AG04450 (cell line): Measurements from ENCODE around the gene SLC44A2. TPM values are rescaled to one million over a fixed set of nuclear protein-coding genes. Genes with fewer than 3 reads are reported as not detected.

Experiments used
- CTCF ChIA-PET: fragments of 300-600, 350-600 bp; formaldehyde crosslinking; extraction: SDS; loops from one replicate; lab custom pipeline; 2022; ENCODE audit warnings: antibody characterized with exemption, inconsistent platforms; lab: Charles Lee
- POLR2A ChIA-PET: fragments of 350-600 bp; formaldehyde crosslinking; extraction: SDS; loops from one replicate; lab custom pipeline; 2021; ENCODE audit warnings: antibody characterized with exemption, inconsistent platforms; lab: Yijun Ruan, JAX
- DNase-seq: peaks from one replicate; pipeline ENCODE4 v3.0.0-alpha.2; 2011; ENCODE audit warnings: low read depth, low spot score
- H3K27ac ChIP-seq: one replicate; pipeline ENCODE4 v1.5.1; 2012; ENCODE audit warnings: low read depth, low read length, control low read depth
- H3K27me3 ChIP-seq: one replicate; pipeline ENCODE4 v1.6.0; 2012; ENCODE audit warnings: low read length; ENCODE audit not compliant: control insufficient read depth, insufficient read depth
- H3K4me3 ChIP-seq: 2 replicates; pipeline ENCODE4 v1.5.1; 2011; ENCODE audit warnings: mild to moderate bottlenecking, low read depth, low read length, control low read depth
- H3K9me3 ChIP-seq: 2 replicates; pipeline ENCODE4 v1.5.1; 2012; ENCODE audit warnings: low read length; ENCODE audit not compliant: control insufficient read depth, insufficient read depth
- polyA plus RNA-seq: library from polyadenylated mRNA; depleted of rRNA; stranded (reverse); fragments of >200 nt; gene quantifications from 2 replicates; pipeline ENCODE4 v1.2.3, GENCODE V29; 2011
- TF ChIP-seq, protein P1 (sequence below): IDR thresholded peaks from 2 replicates; pipeline ENCODE4 v1.5.1; 2011; ENCODE audit warnings: low read depth, low read length, control low read depth, inconsistent platforms

Gene SLC44A2
- polyA plus RNA-seq, 1 experiment, result 80.5 TPM

DNA sequence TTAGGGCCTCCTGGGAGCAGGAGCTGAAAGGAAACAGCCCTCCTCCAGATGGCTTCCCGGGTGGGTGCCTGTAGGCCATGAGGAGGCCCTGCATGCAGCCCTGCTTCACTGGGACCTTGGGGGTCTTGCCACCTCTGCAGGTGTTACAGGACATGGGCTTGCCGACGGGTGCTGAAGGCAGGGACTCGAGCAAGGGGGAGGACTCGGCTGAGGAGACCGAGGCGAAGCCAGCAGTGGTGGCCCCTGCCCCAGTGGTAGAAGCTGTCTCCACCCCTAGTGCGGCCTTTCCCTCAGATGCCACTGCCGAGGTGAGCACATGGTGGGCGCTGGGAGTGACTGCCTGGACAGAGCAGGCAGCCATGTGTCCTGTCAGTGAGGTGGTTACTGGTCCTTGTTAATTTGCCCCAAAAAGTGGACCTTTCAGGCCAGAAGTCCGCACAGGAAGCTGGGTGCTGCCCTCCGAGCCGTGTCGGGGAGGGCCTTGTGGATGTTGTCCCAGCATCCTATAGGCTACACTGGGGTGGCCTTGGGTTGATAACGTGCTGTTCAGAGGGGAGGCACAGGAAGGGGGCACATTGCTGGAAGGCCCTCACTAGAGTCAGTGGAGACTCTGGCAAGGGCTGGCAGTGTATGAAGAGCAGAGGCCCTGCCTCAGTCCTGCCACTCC, 57.2 kb downstream of the SLC44A2 start:
- TF ChIP-seq, protein P1, sequence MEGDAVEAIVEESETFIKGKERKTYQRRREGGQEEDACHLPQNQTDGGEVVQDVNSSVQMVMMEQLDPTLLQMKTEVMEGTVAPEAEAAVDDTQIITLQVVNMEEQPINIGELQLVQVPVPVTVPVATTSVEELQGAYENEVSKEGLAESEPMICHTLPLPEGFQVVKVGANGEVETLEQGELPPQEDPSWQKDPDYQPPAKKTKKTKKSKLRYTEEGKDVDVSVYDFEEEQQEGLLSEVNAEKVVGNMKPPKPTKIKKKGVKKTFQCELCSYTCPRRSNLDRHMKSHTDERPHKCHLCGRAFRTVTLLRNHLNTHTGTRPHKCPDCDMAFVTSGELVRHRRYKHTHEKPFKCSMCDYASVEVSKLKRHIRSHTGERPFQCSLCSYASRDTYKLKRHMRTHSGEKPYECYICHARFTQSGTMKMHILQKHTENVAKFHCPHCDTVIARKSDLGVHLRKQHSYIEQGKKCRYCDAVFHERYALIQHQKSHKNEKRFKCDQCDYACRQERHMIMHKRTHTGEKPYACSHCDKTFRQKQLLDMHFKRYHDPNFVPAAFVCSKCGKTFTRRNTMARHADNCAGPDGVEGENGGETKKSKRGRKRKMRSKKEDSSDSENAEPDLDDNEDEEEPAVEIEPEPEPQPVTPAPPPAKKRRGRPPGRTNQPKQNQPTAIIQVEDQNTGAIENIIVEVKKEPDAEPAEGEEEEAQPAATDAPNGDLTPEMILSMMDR, result no peak
- no peak for DNase-seq
- ChIA-PET POLR2A (no interaction called here), CTCF (interaction anchor here (3.1 kb wide), 1 partner anchor 18 kb away, joined by 16 read pairs; the partner anchor contains the start of gene QTRT1)
- Histone ChIP-seq H3K27me3 (no peaks in the 10 kb centered on the region), H3K27ac (no peak overlapping the region), H3K4me3 (no peak overlapping the region), H3K9me3 (no peaks in the 10 kb centered on the region)

DNA sequence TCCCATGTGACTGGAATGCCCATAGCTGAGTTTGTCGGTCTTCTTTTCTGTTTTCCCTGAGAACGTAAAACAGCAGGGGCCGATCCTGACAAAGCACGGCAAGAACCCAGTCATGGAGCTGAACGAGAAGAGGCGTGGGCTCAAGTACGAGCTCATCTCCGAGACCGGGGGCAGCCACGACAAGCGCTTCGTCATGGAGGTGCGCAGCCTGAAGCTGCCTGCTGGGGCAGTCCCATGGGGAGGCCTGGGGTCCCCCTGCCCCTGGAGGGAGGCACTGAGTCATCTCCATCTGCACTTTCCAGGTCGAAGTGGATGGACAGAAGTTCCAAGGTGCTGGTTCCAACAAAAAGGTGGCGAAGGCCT, 57.7 kb downstream of the SLC44A2 start:
- Histone ChIP-seq H3K4me3 (no peak overlapping the region), H3K9me3 (no peaks in the 10 kb centered on the region), H3K27ac (no peak overlapping the region), H3K27me3 (no peaks in the 10 kb centered on the region)
- ChIA-PET POLR2A (no interaction called here), CTCF (interaction anchor here (3.1 kb wide), 1 partner anchor 18 kb away, joined by 16 read pairs; the partner anchor contains the start of gene QTRT1)
- TF ChIP-seq, protein P1, result no peak
- DNase-seq, result no peak

DNA sequence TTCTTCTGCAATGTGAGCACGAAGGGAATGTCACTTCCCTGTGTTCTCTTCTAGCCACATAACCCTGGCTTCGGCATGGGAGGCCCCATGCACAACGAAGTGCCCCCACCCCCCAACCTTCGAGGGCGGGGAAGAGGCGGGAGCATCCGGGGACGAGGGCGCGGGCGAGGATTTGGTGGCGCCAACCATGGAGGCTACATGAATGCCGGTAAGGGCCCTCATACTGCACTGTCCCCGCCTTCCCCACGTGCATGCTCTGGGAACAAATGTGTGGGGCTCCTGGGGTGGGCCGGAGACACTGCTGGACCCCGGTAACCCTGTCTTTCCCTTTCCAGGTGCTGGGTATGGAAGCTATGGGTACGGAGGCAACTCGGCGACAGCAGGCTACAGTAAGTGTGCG, 58.2 kb downstream of the SLC44A2 start:
- CTCF ChIA-PET, result interaction anchor here (0.7 to 3.1 kb wide), 2 partner anchors 16 to 17 kb away, joined by 3 to 16 read pairs; partner anchors contain the start of gene QTRT1
- TF ChIP-seq, protein P1, result no peak
- POLR2A ChIA-PET, result no interaction called here
- no peak overlapping the region for H3K4me3 ChIP-seq
- no peak for DNase-seq
- no peak overlapping the region for H3K27ac ChIP-seq
- no peaks in the 10 kb centered on the region for H3K9me3 ChIP-seq
- no peaks in the 10 kb centered on the region for H3K27me3 ChIP-seq

DNA sequence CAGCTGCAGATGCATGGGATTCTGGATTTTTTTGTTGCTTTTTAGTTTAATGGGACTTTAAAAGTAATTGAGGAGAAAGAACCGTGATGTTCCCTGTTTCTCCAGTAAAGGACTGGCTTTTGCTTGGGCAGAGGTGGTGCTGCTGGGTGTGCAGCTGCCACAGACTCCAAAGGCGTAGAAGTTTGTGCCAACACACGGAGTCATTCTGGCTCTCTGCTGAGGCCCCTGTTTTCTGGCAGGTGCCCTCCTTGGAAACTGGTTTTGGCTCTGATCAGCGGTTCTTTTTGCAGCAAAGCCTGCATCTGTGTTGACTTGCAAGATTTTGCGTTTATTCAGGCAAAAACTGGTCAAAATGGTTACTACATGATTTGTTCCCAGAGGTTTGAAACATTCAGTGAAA, 59.9 kb downstream of the SLC44A2 start:
- POLR2A ChIA-PET, result no interaction called here
- Histone ChIP-seq H3K9me3 (no peaks in the 10 kb centered on the region), H3K27me3 (no peaks in the 10 kb centered on the region), H3K4me3 (no peak overlapping the region), H3K27ac (no peak overlapping the region)
- CTCF ChIA-PET, result no interaction called here
- TF ChIP-seq, protein P1, result no peak
- DNase-seq, result no peak

DNA sequence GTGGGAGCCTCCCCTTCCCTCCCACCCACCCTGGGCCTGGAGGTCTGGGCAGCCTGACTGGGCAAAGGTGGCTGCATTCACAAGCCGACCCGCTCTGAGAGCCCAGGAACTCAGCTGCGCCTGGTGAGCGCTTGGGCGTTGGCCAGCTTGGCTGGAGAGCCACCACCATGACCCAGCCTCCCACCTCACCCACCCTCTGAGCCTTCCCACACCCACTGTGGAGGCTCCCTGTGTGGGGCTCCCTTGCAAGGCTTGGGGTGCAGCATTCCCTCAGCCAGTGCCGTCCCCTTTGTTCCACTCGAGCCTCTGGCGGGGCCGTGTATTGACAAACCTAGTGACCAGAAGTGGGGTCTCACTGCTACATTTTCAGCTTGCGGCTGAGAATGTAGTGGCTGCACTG, 60.8 kb downstream of the SLC44A2 start:
- POLR2A ChIA-PET, result no interaction called here
- CTCF ChIA-PET, result no interaction called here
- TF ChIP-seq, protein P1, result no peak
- Histone ChIP-seq H3K27me3 (no peaks in the 10 kb centered on the region), H3K27ac (no peak overlapping the region), H3K4me3 (no peak overlapping the region), H3K9me3 (no peaks in the 10 kb centered on the region)
- no peak for DNase-seq
